Adipose tissue (tissue), 3 donors: ENCODE data around the gene SNRPD3. TPM values are rescaled to one million over a fixed set of nuclear protein-coding genes. Genes with fewer than 3 reads are reported as not detected.

Experiments
- H3K27ac ChIP-seq: one replicate; pipeline ENCODE4 v1.5.1; 2013; ENCODE audit warnings: low read depth, low read length
- WGBS, 3 donors: extraction: QIAGEN DNeasy Blood & Tissue Kit; methylation state at CpG; one replicate each; pipeline ENCODE4 v1.1.7; 2013; 5-methylcytosine and 5-hydroxymethylcytosine counted together
- polyA plus RNA-seq, 3 donors: library from polyadenylated mRNA; stranded (reverse); fragments of 200-250 nt; gene quantifications; one replicate each; pipeline ENCODE4 v1.2.3, GENCODE V29; 2013
- donor health status: healthy with polysubstance abuse.
- donor health status: Bipolar disorder and iron deficiency.
- donor health status: healthy.

Gene SNRPD3
- polyA plus RNA-seq, 3 donors, result 39.6 to 107 (median 89.5) TPM

- no peak overlapping the region for H3K27ac ChIP-seq
- 61 to 69% (median 67%) methylated on average over 4 of the region's 4 CpGs for WGBS, 3 donors
Measured at GRCh38 chr22:24559471-24559870, 3.7 kb downstream of the SNRPD3 start.

- H3K27ac ChIP-seq, result no peak overlapping the region
- WGBS, 3 donors, result 82 to 88% (median 86%) methylated on average over 2 of the region's 2 CpGs
Measured at GRCh38 chr22:24563246-24563645, 7.4 kb downstream of the SNRPD3 start.

- 46 to 66% (median 62%) methylated on average over 2 of the region's 2 CpGs for WGBS, 3 donors
Measured at GRCh38 chr22:24564376-24565058, 8.7 kb downstream of the SNRPD3 start.

GRCh38 chr22:24565077-24565476 lies 9.3 kb downstream of the SNRPD3 start:
- 84 to 92% (median 90%) methylated on average over 2 of the region's 2 CpGs for WGBS, 3 donors
- no peak overlapping the region for H3K27ac ChIP-seq

More at GRCh38 chr22:24564376-24565058, 8.7 kb downstream of the SNRPD3 start:
- H3K27ac ChIP-seq, result no peak overlapping the region

- 56 to 75% (median 66%) methylated on average over 8 of the region's 8 CpGs for WGBS, 3 donors
- no peak overlapping the region for H3K27ac ChIP-seq
Measured at GRCh38 chr22:24566899-24567511, 11.2 kb downstream of the SNRPD3 start.

GRCh38 chr22:24567668-24568067 lies 11.9 kb downstream of the SNRPD3 start:
- H3K27ac ChIP-seq, result no peak overlapping the region
- WGBS, 3 donors, result 84 to 92% (median 87%) methylated on average over 10 of the region's 10 CpGs

GRCh38 chr22:24571266-24571665 lies 15.5 kb downstream of the SNRPD3 start:
- 88 to 93% (median 91%) methylated on average over 7 of the region's 7 CpGs for WGBS, 3 donors
- H3K27ac ChIP-seq, result no peak overlapping the region

GRCh38 chr22:24576778-24577177 lies 21.0 kb downstream of the SNRPD3 start:
- no peak overlapping the region for H3K27ac ChIP-seq
- WGBS, 3 donors, result 77 to 94% (median 77%) methylated on average over 1 of the region's 1 CpG

- 74 to 85% (median 75%) methylated on average over 8 of the region's 8 CpGs for WGBS, 3 donors
- H3K27ac ChIP-seq, result no peak overlapping the region
Measured at GRCh38 chr22:24578355-24579257, 22.8 kb downstream of the SNRPD3 start.

GRCh38 chr22:24579258-24579601 lies 23.4 kb downstream of the SNRPD3 start:
- WGBS, 3 donors, result 52 to 64% (median 54%) methylated on average over 1 of the region's 1 CpG
- H3K27ac ChIP-seq, result no peak overlapping the region

- 78 to 96% (median 83%) methylated on average over 2 of the region's 2 CpGs for WGBS, 3 donors
- no peak overlapping the region for H3K27ac ChIP-seq
Measured at GRCh38 chr22:24580276-24580675, 24.5 kb downstream of the SNRPD3 start.

GRCh38 chr22:24582056-24582814 lies 26.4 kb downstream of the SNRPD3 start:
- no peak overlapping the region for H3K27ac ChIP-seq
- 83 to 86% (median 86%) methylated on average over 12 of the region's 12 CpGs for WGBS, 3 donors

GRCh38 chr22:24583221-24584165 lies 27.7 kb downstream of the SNRPD3 start:
- WGBS, 3 donors, result 45 to 57% (median 50%) methylated on average over 19 of the region's 19 CpGs
- no peak overlapping the region for H3K27ac ChIP-seq

- H3K27ac ChIP-seq, result no peak overlapping the region
- 86 to 93% (median 89%) methylated on average over 5 of the region's 5 CpGs for WGBS, 3 donors
Measured at GRCh38 chr22:24584166-24584790, 28.5 kb downstream of the SNRPD3 start.

GRCh38 chr22:24584871-24585411 lies 29.1 kb downstream of the SNRPD3 start:
- WGBS, 3 donors, result 82 to 90% (median 86%) methylated on average over 10 of the region's 10 CpGs
- no peak overlapping the region for H3K27ac ChIP-seq

- no peak overlapping the region for H3K27ac ChIP-seq
- WGBS, 3 donors, result 92 to 98% (median 98%) methylated on average over 3 of the region's 3 CpGs
Measured at GRCh38 chr22:24585461-24585860, 29.7 kb downstream of the SNRPD3 start.
